Peyer's patch (tissue), 4 donors: ENCODE measurements around the gene PKNOX2. TPM values are rescaled to one million over a fixed set of nuclear protein-coding genes. Genes with fewer than 3 reads are reported as not detected.

Source experiments
- DNase-seq, 3 donors: peaks; one replicate each; pipeline ENCODE4 v3.0.0-alpha.2; 2017 to 2019
- H3K27ac ChIP-seq, 4 donors: fragments of 200-600 bp; sonication (generic); one replicate each; pipeline ENCODE4 v1.5.1; 2016 to 2019
- H3K27me3 ChIP-seq, 2 donors: fragments of 200-600 bp; sonication (generic); one replicate each; pipeline ENCODE4 v1.5.1; 2019
- H3K36me3 ChIP-seq, 3 donors: fragments of 200-600 bp; sonication (generic); one replicate each; pipeline ENCODE4 v1.5.1; 2016 to 2019
- H3K4me1 ChIP-seq, 4 donors: fragments of 200-600 bp; sonication (generic); one replicate each; pipeline ENCODE4 v1.5.1; 2016 to 2019
- H3K4me3 ChIP-seq, 4 donors: fragments of 200-600 bp; sonication (generic); 1 replicate in 3 of 4; 2 replicates in 1 of 4; pipeline ENCODE4 v1.5.1; 2016 to 2019; ENCODE audit warnings: mild to moderate bottlenecking in 1 of 4
- H3K9me3 ChIP-seq, 4 donors: fragments of 200-600 bp; sonication (generic); one replicate each; pipeline ENCODE4 v1.5.1; 2016 to 2019; ENCODE audit warnings: mild to moderate bottlenecking in 1 of 4
- POLR2A ChIP-seq, 2 donors: fragments of 450-650 bp; IDR thresholded peaks; one replicate each; pipeline ENCODE4 v1.5.1; 2017; ENCODE audit warnings: antibody characterized with exemption in 2 of 2, mild to moderate bottlenecking in 2 of 2, moderate library complexity in 2 of 2
- total RNA-seq, 4 donors: library from RNA; depleted of rRNA; stranded (reverse); fragments of >200 nt; gene quantifications; one replicate each; pipeline ENCODE4 v1.1.0, GENCODE V29; 2016
- TF ChIP-seq, protein P1 (sequence below), 6 experiments: fragments of 450-650 bp in 4 of 6; fragments of 200-600 bp in 2 of 6; sonication (generic) in 1 of 6; IDR thresholded peaks; one replicate each; pipeline ENCODE4 v1.5.1; 2017 to 2019; ENCODE audit warnings: antibody characterized with exemption in 6 of 6, mild to moderate bottlenecking in 3 of 6, moderate library complexity in 1 of 6

The PKNOX2 gene
- total RNA-seq, 4 donors from 2014 or later, result 1.4 to 8.3 TPM; not detected in 2

GRCh38 chr11:125460275-125460674, 295.7 kb downstream of the PKNOX2 start:
- Histone ChIP-seq H3K27ac (no peak overlapping the region), H3K4me1 (peaks cover 0 to 5% (median 0%) of the 10 kb centered on the region in 4 donors), H3K4me3 (no peak overlapping the region), H3K9me3 (no peaks in the 10 kb centered on the region), H3K36me3 (no peaks in the 10 kb centered on the region), H3K27me3 (no peaks in the 10 kb centered on the region)
- DNase-seq, result no peak
- TF ChIP-seq POLR2A (IDR thresholded peaks at IDR 0.05), result no peak
- TF ChIP-seq, protein P1, sequence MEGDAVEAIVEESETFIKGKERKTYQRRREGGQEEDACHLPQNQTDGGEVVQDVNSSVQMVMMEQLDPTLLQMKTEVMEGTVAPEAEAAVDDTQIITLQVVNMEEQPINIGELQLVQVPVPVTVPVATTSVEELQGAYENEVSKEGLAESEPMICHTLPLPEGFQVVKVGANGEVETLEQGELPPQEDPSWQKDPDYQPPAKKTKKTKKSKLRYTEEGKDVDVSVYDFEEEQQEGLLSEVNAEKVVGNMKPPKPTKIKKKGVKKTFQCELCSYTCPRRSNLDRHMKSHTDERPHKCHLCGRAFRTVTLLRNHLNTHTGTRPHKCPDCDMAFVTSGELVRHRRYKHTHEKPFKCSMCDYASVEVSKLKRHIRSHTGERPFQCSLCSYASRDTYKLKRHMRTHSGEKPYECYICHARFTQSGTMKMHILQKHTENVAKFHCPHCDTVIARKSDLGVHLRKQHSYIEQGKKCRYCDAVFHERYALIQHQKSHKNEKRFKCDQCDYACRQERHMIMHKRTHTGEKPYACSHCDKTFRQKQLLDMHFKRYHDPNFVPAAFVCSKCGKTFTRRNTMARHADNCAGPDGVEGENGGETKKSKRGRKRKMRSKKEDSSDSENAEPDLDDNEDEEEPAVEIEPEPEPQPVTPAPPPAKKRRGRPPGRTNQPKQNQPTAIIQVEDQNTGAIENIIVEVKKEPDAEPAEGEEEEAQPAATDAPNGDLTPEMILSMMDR (IDR thresholded peaks at IDR 0.05), result no peak

GRCh38 chr11:125463590-125464269, 299.2 kb downstream of the PKNOX2 start:
- Histone ChIP-seq H3K36me3 (no peaks in the 10 kb centered on the region), H3K27me3 (no peaks in the 10 kb centered on the region), H3K27ac (no peak overlapping the region), H3K4me3 (no peak overlapping the region), H3K4me1 (no peaks in the 10 kb centered on the region), H3K9me3 (no peaks in the 10 kb centered on the region)
- TF ChIP-seq, protein P1 (IDR thresholded peaks at IDR 0.05), result no peak
- TF ChIP-seq POLR2A (IDR thresholded peaks at IDR 0.05), result no peak
- DNase-seq, result no peak

DNA sequence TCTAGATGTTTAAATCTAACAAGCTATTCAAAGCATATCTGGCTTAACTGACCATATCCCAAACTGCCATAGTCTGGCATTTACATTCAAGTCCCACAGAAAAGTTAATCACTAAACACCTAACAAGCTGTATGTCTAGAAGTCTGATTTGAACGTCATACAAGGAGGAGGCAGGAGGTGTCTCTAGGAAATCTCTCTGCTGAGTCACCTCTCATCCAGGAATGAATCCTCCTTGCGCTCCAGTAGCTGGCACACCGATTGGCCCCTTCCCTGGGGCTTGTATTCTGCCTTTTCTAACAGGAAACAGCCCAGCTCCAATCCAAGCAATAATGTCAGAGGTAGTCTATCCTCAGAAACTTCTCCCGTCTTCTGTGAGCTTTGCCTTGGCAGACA, 299.7 kb downstream of the PKNOX2 start:
- H3K9me3 ChIP-seq, result no peaks in the 10 kb centered on the region
- H3K27me3 ChIP-seq, result no peaks in the 10 kb centered on the region
- H3K4me1 ChIP-seq, result no peaks in the 10 kb centered on the region
- H3K4me3 ChIP-seq, result no peak overlapping the region
- no peaks in the 10 kb centered on the region for H3K36me3 ChIP-seq
- TF ChIP-seq POLR2A (IDR thresholded peaks at IDR 0.05), result no peak
- DNase-seq, result no peak
- H3K27ac ChIP-seq, result no peak overlapping the region

DNA sequence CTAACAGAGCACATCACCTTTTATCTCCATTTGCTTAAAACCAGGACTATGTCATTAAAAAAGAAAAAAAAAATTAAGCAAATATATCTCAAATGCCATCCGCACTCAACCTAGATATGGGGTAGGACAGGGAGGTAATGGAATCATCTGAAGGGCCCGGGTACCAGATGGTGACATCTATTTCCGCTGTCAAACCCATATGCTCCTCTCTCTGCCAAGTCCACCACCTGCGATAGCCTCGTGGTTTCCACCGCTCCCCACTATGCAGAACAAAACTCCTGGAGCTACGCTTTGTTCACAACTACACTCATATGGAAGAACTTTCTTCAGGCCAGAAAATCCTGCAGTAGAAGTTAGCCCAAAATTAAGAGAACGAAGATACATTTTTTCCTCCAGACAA, 300.1 kb downstream of the PKNOX2 start:
- Histone ChIP-seq H3K9me3 (no peaks in the 10 kb centered on the region), H3K4me1 (no peaks in the 10 kb centered on the region), H3K27ac (no peak overlapping the region), H3K4me3 (no peak overlapping the region), H3K27me3 (no peaks in the 10 kb centered on the region), H3K36me3 (no peaks in the 10 kb centered on the region)
- DNase-seq, result no peak
- TF ChIP-seq POLR2A (IDR thresholded peaks at IDR 0.05), result no peak
- TF ChIP-seq, protein P1 (IDR thresholded peaks at IDR 0.05), result no peak

DNA sequence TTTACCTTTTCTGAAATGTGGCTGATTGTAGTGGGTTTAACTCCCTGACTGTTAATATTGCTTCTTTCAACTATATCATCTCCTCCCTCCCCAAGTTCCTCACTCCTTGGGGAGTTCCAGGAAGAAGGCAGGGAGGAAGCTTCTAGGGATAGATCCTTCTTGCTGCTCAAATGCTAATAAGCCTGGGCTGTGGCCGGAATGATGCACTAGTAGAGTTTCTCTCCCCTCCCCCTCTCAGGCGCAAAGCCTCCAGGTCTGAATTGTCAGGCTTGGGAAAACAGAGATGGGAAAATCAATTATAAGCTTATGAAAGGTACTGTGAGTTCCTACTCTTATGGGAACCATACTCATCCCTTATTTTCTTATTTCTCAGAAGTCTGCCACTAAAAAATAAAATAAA, 300.7 kb downstream of the PKNOX2 start:
- H3K4me1 ChIP-seq, result no peaks in the 10 kb centered on the region
- no peak for DNase-seq
- no peaks in the 10 kb centered on the region for H3K27me3 ChIP-seq
- no peaks in the 10 kb centered on the region for H3K9me3 ChIP-seq
- no peak overlapping the region for H3K27ac ChIP-seq
- H3K36me3 ChIP-seq, result no peaks in the 10 kb centered on the region
- H3K4me3 ChIP-seq, result no peak overlapping the region
- TF ChIP-seq, protein P1 (IDR thresholded peaks at IDR 0.05), result no peak
- TF ChIP-seq POLR2A (IDR thresholded peaks at IDR 0.05), result no peak

- Histone ChIP-seq H3K27ac (no peak overlapping the region), H3K27me3 (no peaks in the 10 kb centered on the region), H3K4me1 (no peaks in the 10 kb centered on the region), H3K4me3 (no peak overlapping the region), H3K36me3 (no peaks in the 10 kb centered on the region), H3K9me3 (no peaks in the 10 kb centered on the region)
- TF ChIP-seq, protein P1 (IDR thresholded peaks at IDR 0.05), result no peak
- TF ChIP-seq POLR2A (IDR thresholded peaks at IDR 0.05), result no peak
- DNase-seq, result no peak
These were observed 301.1 kb downstream of the PKNOX2 start for GRCh38 chr11:125465701-125466100.
